ENCODE measurements around the gene PPP4R1. TPM values are rescaled to one million over a fixed set of nuclear protein-coding genes. Genes with fewer than 3 reads are reported as not detected.

The PPP4R1 gene
- polyA plus RNA-seq, 1 donor from 2014 or later: 127 TPM

- no peak for TF ChIP-seq EZH2 (IDR thresholded peaks at IDR 0.05; ENCODE audit: borderline replicate concordance, insufficient read depth, low read length, poor library complexity, severe bottlenecking)
- no peak for TF ChIP-seq EP300 (conservative IDR thresholded peaks at IDR 0.05; ENCODE audit: poor library complexity, severe bottlenecking)
Observed at GRCh38 chr18:9655232-9655767, 40.9 kb upstream of the PPP4R1 start (continued).

- TF ChIP-seq SMC3 (conservative IDR thresholded peaks at IDR 0.05; ENCODE audit: poor library complexity) (no peak), MXI1 (conservative IDR thresholded peaks at IDR 0.05; ENCODE audit: poor library complexity, severe bottlenecking) (no peak), TAF1 (IDR thresholded peaks at IDR 0.05; ENCODE audit: low read depth) (no peak), CTCF (IDR thresholded peaks at IDR 0.05; ENCODE audit: poor library complexity, severe bottlenecking) (no peak)
- Histone ChIP-seq H4K20me1 (ENCODE audit: insufficient read depth) (no peaks in the 10 kb centered on the region), H3K79me2 (replicated peaks; ENCODE audit: insufficient read depth, low read length) (no peaks in the 10 kb centered on the region), H3K36me3 (ENCODE audit: insufficient read depth, low read length) (no peaks in the 10 kb centered on the region), H3K9ac (ENCODE audit: low read length) (no peak overlapping the region), H3K9me2 (ENCODE audit: insufficient read depth, low read length) (no peaks in the 10 kb centered on the region), H3K27me3 (ENCODE audit: insufficient read depth, low read depth, low read length) (no peaks in the 10 kb centered on the region), H3K9me3 (ENCODE audit: low read length) (no peaks in the 10 kb centered on the region), H3K4me2 (ENCODE audit: low read length) (no peak overlapping the region), H3K4me3 (ENCODE audit: low read length) (no peak overlapping the region), H2AFZ (ENCODE audit: low read depth, low read length) (no peak overlapping the region), H3K27ac (ENCODE audit: low read length) (no peak overlapping the region), H3F3A (ENCODE audit: insufficient read depth, low read length, poor library complexity, severe bottlenecking) (no peaks in the 10 kb centered on the region)
Observed at GRCh38 chr18:9653390-9653789, 39.0 kb upstream of the PPP4R1 start.

- H3F3A ChIP-seq (ENCODE audit: insufficient read depth, low read length, poor library complexity, severe bottlenecking): no peaks in the 10 kb centered on the region
- H3K9ac ChIP-seq (ENCODE audit: low read length): no peak overlapping the region
- no peaks in the 10 kb centered on the region for H4K20me1 ChIP-seq (ENCODE audit: insufficient read depth)
- no peaks in the 10 kb centered on the region for H3K36me3 ChIP-seq (ENCODE audit: insufficient read depth, low read length)
- H3K27ac ChIP-seq (ENCODE audit: low read length): no peak overlapping the region
- H3K79me2 ChIP-seq (replicated peaks; ENCODE audit: insufficient read depth, low read length): no peaks in the 10 kb centered on the region
- no peak overlapping the region for H2AFZ ChIP-seq (ENCODE audit: low read depth, low read length)
- TF ChIP-seq REST (IDR thresholded peaks at IDR 0.05; ENCODE audit: borderline replicate concordance): no peak
- TF ChIP-seq SMC3 (conservative IDR thresholded peaks at IDR 0.05; ENCODE audit: poor library complexity): no peak
- no peak for TF ChIP-seq MXI1 (conservative IDR thresholded peaks at IDR 0.05; ENCODE audit: poor library complexity, severe bottlenecking)
- no peak for TF ChIP-seq EP300 (conservative IDR thresholded peaks at IDR 0.05; ENCODE audit: poor library complexity, severe bottlenecking)
- TF ChIP-seq RAD21 (conservative IDR thresholded peaks at IDR 0.05): no peak
- TF ChIP-seq POLR2AphosphoS5 (IDR thresholded peaks at IDR 0.05): no peak
- TF ChIP-seq EZH2 (IDR thresholded peaks at IDR 0.05; ENCODE audit: borderline replicate concordance, insufficient read depth, low read length, poor library complexity, severe bottlenecking): no peak
- TF ChIP-seq CTCF (IDR thresholded peaks at IDR 0.05; ENCODE audit: poor library complexity, severe bottlenecking): no peak
- TF ChIP-seq TAF1 (IDR thresholded peaks at IDR 0.05; ENCODE audit: low read depth): no peak
- H3K4me2 ChIP-seq (ENCODE audit: low read length): no peak overlapping the region
- no peaks in the 10 kb centered on the region for H3K27me3 ChIP-seq (ENCODE audit: insufficient read depth, low read depth, low read length)
- H3K4me3 ChIP-seq (ENCODE audit: low read length): no peak overlapping the region
- no peaks in the 10 kb centered on the region for H3K9me2 ChIP-seq (ENCODE audit: insufficient read depth, low read length)
- no peaks in the 10 kb centered on the region for H3K9me3 ChIP-seq (ENCODE audit: low read length)
Observed at GRCh38 chr18:9649164-9649540, 34.8 kb upstream of the PPP4R1 start.

All from neural cell (in vitro differentiated cells).